BLaER1 treated with 17β-estradiol and CSF1 and Interleukin-3, amounts not matched to agents 10 nM and 100 nM (cell line): ENCODE measurements around the gene SPOCK1.
A peak's percentile ranks its signal among the peaks of the same experiment; 100 is the strongest.
"Not testable (repeated sequence)": the region's sequence is repeated elsewhere in the genome, so short reads cannot be mapped to it uniquely, and the experiment has no call there.

ENCODE experiments used
- H3K27ac ChIP-seq, 11 experiments: shearing (Covaris generic); formaldehyde crosslinking; 2 replicates each; pipeline ENCODE4 v1.8.1; 2022
- H3K27me3 ChIP-seq, 11 experiments: shearing (Covaris generic); formaldehyde crosslinking; 2 replicates each; pipeline ENCODE4 v1.8.1; 2022
- H3K36me3 ChIP-seq, 11 experiments: shearing (Covaris generic); formaldehyde crosslinking; 2 replicates each; pipeline ENCODE4 v1.8.1; 2022
- H3K4me1 ChIP-seq, 10 experiments: shearing (Covaris generic); formaldehyde crosslinking; 2 replicates each; pipeline ENCODE4 v1.8.1; 2022
- H3K4me2 ChIP-seq, 11 experiments: shearing (Covaris generic); formaldehyde crosslinking; 2 replicates each; pipeline ENCODE4 v1.8.1; 2022
- H3K4me3 ChIP-seq, 10 experiments: shearing (Covaris generic); formaldehyde crosslinking; 2 replicates each; pipeline ENCODE4 v1.8.1; 2022
- H3K9ac ChIP-seq, 11 experiments: shearing (Covaris generic); formaldehyde crosslinking; 2 replicates each; pipeline ENCODE4 v1.8.1; 2022
- H3K9me3 ChIP-seq, 11 experiments: shearing (Covaris generic); formaldehyde crosslinking; replicated peaks in 1 of 11; 2 replicates each; pipeline ENCODE4 v1.8.1; 2022
- H4K20me1 ChIP-seq, 11 experiments: shearing (Covaris generic); formaldehyde crosslinking; 2 replicates each; pipeline ENCODE4 v1.8.1; 2022
- Cebpa-rat ChIP-seq, 11 experiments: shearing (Covaris generic); IDR thresholded peaks; 2 replicates each; pipeline ENCODE4 v1.8.1; 2022

SPOCK1 gene

GRCh38 chr5:136957428-136957827 lies 541.7 kb downstream of the SPOCK1 start:
- peaks cover 0 to 11% (median 0%) of the 10 kb centered on the region in 10 experiments; a peak in 3 of 20 replicates for H3K4me1 ChIP-seq
- H3K4me2 ChIP-seq, result no peak overlapping the region
- no peak for TF ChIP-seq Cebpa-rat (IDR thresholded peaks at IDR 0.05)
- no peak overlapping the region for H3K27ac ChIP-seq
- H3K9ac ChIP-seq, result no peak overlapping the region
- no peaks in the 10 kb centered on the region for H3K36me3 ChIP-seq
- no peaks in the 10 kb centered on the region for H4K20me1 ChIP-seq
- no peak overlapping the region for H3K4me3 ChIP-seq
- peaks cover 10 to 38% (median 25%) of the 10 kb centered on the region in 11 experiments; a peak in 20 of 22 replicates for H3K9me3 ChIP-seq
- no peaks in the 10 kb centered on the region for H3K27me3 ChIP-seq

GRCh38 chr5:136954142-136954541 lies 545.0 kb downstream of the SPOCK1 start:
- H3K36me3 ChIP-seq, H3K4me3 ChIP-seq, H4K20me1 ChIP-seq, H3K27me3 ChIP-seq, H3K9ac ChIP-seq, H3K27ac ChIP-seq: not testable (repeated sequence)
- Histone ChIP-seq H3K4me1 (peaks cover 0 to 11% (median 0%) of the 10 kb centered on the region in 10 experiments; a peak in 3 of 20 replicates), H3K4me2 (peak overlapping the region in 3 of 11 experiments; percentile 5 to 64 (median 35); a peak in 3 of 22 replicates), H3K9me3 (peaks cover 5 to 30% (median 18%) of the 10 kb centered on the region in 11 experiments; a peak in 17 of 22 replicates)

GRCh38 chr5:136953346-136954069 lies 545.6 kb downstream of the SPOCK1 start:
- not testable (repeated sequence) for H4K20me1 ChIP-seq, H3K4me3 ChIP-seq, H3K27me3 ChIP-seq, H3K9ac ChIP-seq, H3K27ac ChIP-seq, H3K36me3 ChIP-seq
- Histone ChIP-seq H3K9me3 (peaks cover 5 to 26% (median 17%) of the 10 kb centered on the region in 11 experiments; a peak in 16 of 22 replicates), H3K4me2 (peak overlapping the region in 3 of 11 experiments; percentile 5 to 64 (median 35); a peak in 4 of 22 replicates), H3K4me1 (peaks cover 0 to 11% (median 0%) of the 10 kb centered on the region in 10 experiments; a peak in 3 of 20 replicates)

GRCh38 chr5:136927571-136927970 lies 571.6 kb downstream of the SPOCK1 start:
- Histone ChIP-seq H3K36me3 (no peaks in the 10 kb centered on the region), H3K4me1 (no peaks in the 10 kb centered on the region), H3K9ac (no peak overlapping the region), H3K4me3 (no peak overlapping the region), H3K9me3 (peaks cover 0 to 9% (median 0%) of the 10 kb centered on the region in 11 experiments; a peak in 3 of 22 replicates), H3K27ac (no peak overlapping the region), H3K27me3 (no peaks in the 10 kb centered on the region), H4K20me1 (no peaks in the 10 kb centered on the region), H3K4me2 (no peak overlapping the region)
- TF ChIP-seq Cebpa-rat (IDR thresholded peaks at IDR 0.05), result no peak

GRCh38 chr5:136926073-136926472 lies 573.1 kb downstream of the SPOCK1 start:
- Histone ChIP-seq H4K20me1 (no peaks in the 10 kb centered on the region), H3K4me1 (no peaks in the 10 kb centered on the region), H3K27ac (no peak overlapping the region), H3K36me3 (no peaks in the 10 kb centered on the region), H3K9ac (no peak overlapping the region), H3K9me3 (peaks cover 0 to 9% (median 0%) of the 10 kb centered on the region in 11 experiments; a peak in 3 of 22 replicates), H3K27me3 (no peaks in the 10 kb centered on the region), H3K4me3 (no peak overlapping the region), H3K4me2 (no peak overlapping the region)
- no peak for TF ChIP-seq Cebpa-rat (IDR thresholded peaks at IDR 0.05)
